SK-N-SH treated with all-trans-retinoic acid at 6 μM for 48 hours (cell line): Measurements from ENCODE around the gene NAA60.

Source experiments
- ATAC-seq: fragments of 200-7000 bp; cut with Tn5 transposase; 3 replicates; pipeline ENCODE4 v1.9.1; 2020; ENCODE audit warnings: mild to moderate bottlenecking, moderate library complexity
- ARNTL ChIP-seq: fragments of 450-650 bp; formaldehyde crosslinking; IDR thresholded peaks from 2 replicates; pipeline ENCODE4 v1.5.0; 2020; ENCODE audit warnings: low read depth, mild to moderate bottlenecking, moderate library complexity, borderline replicate concordance
- BACH2 ChIP-seq: fragments of 250-450 bp; sonication (Bioruptor Pico); IDR thresholded peaks from 2 replicates; pipeline ENCODE4 v1.9.0; 2021; ENCODE audit warnings: mild to moderate bottlenecking, borderline replicate concordance
- CREB5 ChIP-seq: fragments of 250-450 bp; sonication (Bioruptor Pico); IDR thresholded peaks from 2 replicates; pipeline ENCODE4 v1.5.1; 2020; ENCODE audit warnings: low read depth, mild to moderate bottlenecking, moderate library complexity
- CSDC2 ChIP-seq: fragments of 250-450 bp; sonication (Bioruptor Pico); IDR thresholded peaks from 2 replicates; pipeline ENCODE4 v1.5.0; 2020; ENCODE audit warnings: mild to moderate bottlenecking, moderate library complexity
- CSRNP3 ChIP-seq: fragments of 250-450 bp; sonication (Bioruptor Pico); IDR thresholded peaks from 2 replicates; pipeline ENCODE4 v1.5.1; 2021; ENCODE audit warnings: mild to moderate bottlenecking, moderate library complexity
- ESRRG ChIP-seq: fragments of 250-450 bp; sonication (Bioruptor Pico); IDR thresholded peaks from 2 replicates; pipeline ENCODE4 v1.6.1; 2021; ENCODE audit warnings: mild to moderate bottlenecking
- ISL1 ChIP-seq: fragments of 250-450 bp; sonication (Bioruptor Pico); IDR thresholded peaks from 2 replicates; pipeline ENCODE4 v2.1.2; 2022; ENCODE audit warnings: mild to moderate bottlenecking, moderate library complexity
- OSR1 ChIP-seq: fragments of 250-450 bp; sonication (Bioruptor Pico); IDR thresholded peaks from 2 replicates; pipeline ENCODE4 v1.8.0; 2022; ENCODE audit warnings: moderate library complexity, mild to moderate bottlenecking, inconsistent platforms
- POU6F1 ChIP-seq: fragments of 250-450 bp; sonication (Bioruptor Pico); IDR thresholded peaks from 2 replicates; pipeline ENCODE4 v1.8.0; 2021; ENCODE audit warnings: low read depth, mild to moderate bottlenecking, moderate library complexity, borderline replicate concordance
- PPARA ChIP-seq: fragments of 250-450 bp; sonication (Bioruptor Pico); IDR thresholded peaks from 2 replicates; pipeline ENCODE4 v1.5.0; 2020; ENCODE audit warnings: mild to moderate bottlenecking, borderline replicate concordance
- RARB ChIP-seq: fragments of 250-450 bp; sonication (Bioruptor Pico); IDR thresholded peaks from 2 replicates; pipeline ENCODE4 v1.8.0; 2021; ENCODE audit warnings: mild to moderate bottlenecking, moderate library complexity
- SNAI2 ChIP-seq: fragments of 250-450 bp; sonication (Bioruptor Pico); IDR thresholded peaks from 2 replicates; pipeline ENCODE4 v1.5.0; 2020; ENCODE audit warnings: mild to moderate bottlenecking, moderate library complexity
- TCF4 ChIP-seq: fragments of 250-450 bp; sonication (Bioruptor Pico); IDR thresholded peaks from 2 replicates; pipeline ENCODE4 v1.8.0; 2021; ENCODE audit warnings: mild to moderate bottlenecking, moderate library complexity, borderline replicate concordance
- TOX ChIP-seq: fragments of 250-450 bp; sonication (Bioruptor Pico); IDR thresholded peaks from 2 replicates; pipeline ENCODE4 v1.8.0; 2021; ENCODE audit warnings: mild to moderate bottlenecking, moderate library complexity, borderline replicate concordance
- TSHZ2 ChIP-seq: fragments of 250-450 bp; sonication (Bioruptor Pico); IDR thresholded peaks from 2 replicates; pipeline ENCODE4 v1.5.0; 2020; ENCODE audit warnings: mild to moderate bottlenecking, moderate library complexity
- ZC3H10 ChIP-seq: fragments of 250-450 bp; sonication (Bioruptor Pico); IDR thresholded peaks from 2 replicates; pipeline ENCODE4 v1.5.1; 2021; ENCODE audit warnings: mild to moderate bottlenecking, moderate library complexity
- ZFP30 ChIP-seq: fragments of 450-650 bp; formaldehyde crosslinking; IDR thresholded peaks from 2 replicates; pipeline ENCODE4 v1.5.0; 2022; ENCODE audit warnings: mild to moderate bottlenecking, moderate library complexity
- ZNF565 ChIP-seq: fragments of 450-650 bp; formaldehyde crosslinking; conservative IDR thresholded peaks from 2 replicates; pipeline ENCODE4 v1.5.0; 2020; ENCODE audit warnings: low read depth, mild to moderate bottlenecking, moderate library complexity
- ZNF70 ChIP-seq: fragments of 450-650 bp; formaldehyde crosslinking; IDR thresholded peaks from 2 replicates; pipeline ENCODE4 v1.5.0; 2020; ENCODE audit warnings: mild to moderate bottlenecking, moderate library complexity
- ZNF8 ChIP-seq: fragments of 450-650 bp; formaldehyde crosslinking; IDR thresholded peaks from 2 replicates; pipeline ENCODE4 v1.5.0; 2020; ENCODE audit warnings: mild to moderate bottlenecking, moderate library complexity

NAA60 gene

GRCh38 chr16:3443108-3444031 lies at the start of gene NAA60, which contains the start of gene ZNF597:
Gene NAA60, plus strand, starts transcription at chr16:3443680. Its CDS starts 32,548 bp downstream, at chr16:3476228.
Gene ZNF597, minus strand, starts transcription at chr16:3443504. Its CDS starts 351 bp downstream, at chr16:3443153.
- TF ChIP-seq PPARA (CRISPR knock-in tag) (no peak), RARB (CRISPR knock-in tag) (no peak), TOX (no peak), BACH2 (CRISPR knock-in tag) (no peak), OSR1 (CRISPR knock-in tag) (no peak), CREB5 (CRISPR knock-in tag) (no peak), ZNF565 (CRISPR knock-in tag) (no peak), ZNF8 (no peak), CSDC2 (CRISPR knock-in tag) (no peak), ESRRG (no peak), CSRNP3 (CRISPR knock-in tag) (no peak), TCF4 (CRISPR knock-in tag) (no peak), ZFP30 (no peak)
- TF ChIP-seq, all 23 proteins: peak for 0
- peak; percentile 99 for ATAC-seq

- no peak for TF ChIP-seq OSR1 (CRISPR knock-in tag)
- TF ChIP-seq BACH2 (CRISPR knock-in tag): no peak
- no peak for TF ChIP-seq ZNF565 (CRISPR knock-in tag)
- TF ChIP-seq ESRRG: no peak
- no peak for TF ChIP-seq PPARA (CRISPR knock-in tag)
- no peak for TF ChIP-seq TOX
- no peak for TF ChIP-seq ISL1 (CRISPR knock-in tag)
- no peak for TF ChIP-seq RARB (CRISPR knock-in tag)
- TF ChIP-seq ZNF70 (CRISPR knock-in tag): no peak
- TF ChIP-seq CREB5 (CRISPR knock-in tag): no peak
- no peak for TF ChIP-seq ARNTL (CRISPR knock-in tag)
- no peak for TF ChIP-seq SNAI2 (CRISPR knock-in tag)
- TF ChIP-seq TSHZ2: no peak
- TF ChIP-seq ZFP30: no peak
- TF ChIP-seq ZNF8: no peak
- TF ChIP-seq ZC3H10 (CRISPR knock-in tag): no peak
- TF ChIP-seq POU6F1: no peak
- TF ChIP-seq CSDC2 (CRISPR knock-in tag): no peak
- TF ChIP-seq, all 23 proteins: peak for 0
- ATAC-seq: no peak
These were observed 43.1 kb upstream of the NAA60 start for GRCh38 chr16:3400446-3400778.
